GM12878 (cell line): ENCODE results near the gene NRG3. TPM values are rescaled to one million over a fixed set of nuclear protein-coding genes. Genes with fewer than 3 reads are reported as not detected.

Source experiments
- CHD2 ChIP-seq: IDR thresholded peaks from 2 replicates; pipeline ENCODE4 v1.6.1; 2011; ENCODE audit warnings: low read depth, low read length, improper control_type of control experiment, borderline replicate concordance
- HDAC2 ChIP-seq: fragments of 200-600 bp; sonication (generic); IDR thresholded peaks from 2 replicates; pipeline ENCODE4 v1.6.1; 2017
- KLF5 ChIP-seq: fragments of 450-650 bp; IDR thresholded peaks from 2 replicates; pipeline ENCODE4 v1.6.1; 2014; ENCODE audit warnings: mild to moderate bottlenecking; ENCODE audit not compliant: partially characterized antibody
- NFYB ChIP-seq: IDR thresholded peaks from 2 replicates; pipeline ENCODE4 v1.6.1; 2011; ENCODE audit warnings: low read depth, mild to moderate bottlenecking, low read length, improper control_type of control experiment, moderate library complexity; ENCODE audit not compliant: insufficient read depth
- PAX5 ChIP-seq: IDR thresholded peaks from 2 replicates; pipeline ENCODE4 v1.6.1; 2011; ENCODE audit warnings: low read depth, low read length, borderline replicate concordance
- STAT1 ChIP-seq: fragments of 450-650 bp; conservative IDR thresholded peaks from 2 replicates; pipeline ENCODE4 v1.6.1; 2014; ENCODE audit warnings: antibody characterized with exemption, mild to moderate bottlenecking
- ZZZ3 ChIP-seq: IDR thresholded peaks from 2 replicates; pipeline ENCODE4 v1.6.1; 2011; ENCODE audit warnings: low read depth; ENCODE audit not compliant: control insufficient read depth, insufficient read length
- polyA plus RNA-seq, 11 experiments: library from polyadenylated mRNA; depleted of rRNA in 4 of 11; unstranded in 6 of 11; stranded (reverse) in 5 of 11; fragments of >200 nt; fragmentation: Nextera tagmentation in 4 of 11; fragmentation: Illumina TruSeq in 1 of 11; extraction: Ambion mirVana in 4 of 11; extraction: Trizol in 1 of 11; gene quantifications; 1 replicate in 1 of 11; 2 replicates in 10 of 11; pipeline versions ENCODE4 v1.2.1 to v1.2.3, GENCODE V29; 2011 to 2016; ENCODE audit warnings: inconsistent platforms in 2 of 11, missing spikeins in 2 of 11, low read depth in 1 of 11
- total RNA-seq, 4 experiments: library from RNA; depleted of rRNA in 3 of 4; stranded (reverse); fragments of >200 nt in 3 of 4; fragmentation: Illumina TruSeq in 1 of 4; extraction: Trizol in 1 of 4; gene quantifications; 2 replicates each; pipeline versions ENCODE4 v1.2.1 to v1.2.3, GENCODE V29; 2013 to 2021
- TF ChIP-seq, protein P1 (sequence below): fragments of 450-650 bp; formaldehyde crosslinking; IDR thresholded peaks from 2 replicates; pipeline ENCODE4 v1.4.0; 2022; ENCODE audit warnings: mild to moderate bottlenecking, moderate library complexity
- TF ChIP-seq, protein P2 (sequence below): fragments of 450-650 bp; IDR thresholded peaks from 2 replicates; pipeline ENCODE4 v1.6.1; 2017; ENCODE audit warnings: mild to moderate bottlenecking, low read depth, inconsistent platforms; ENCODE audit not compliant: poor library complexity, severe bottlenecking

The NRG3 gene
- total and polyA plus RNA-seq, 10 of the 15 experiments (the other 5 are each of a cell fraction or from before 2014, with no cell fraction given), result 0.03 to 0.41 (median 0.17) TPM; not detected in 3

DNA sequence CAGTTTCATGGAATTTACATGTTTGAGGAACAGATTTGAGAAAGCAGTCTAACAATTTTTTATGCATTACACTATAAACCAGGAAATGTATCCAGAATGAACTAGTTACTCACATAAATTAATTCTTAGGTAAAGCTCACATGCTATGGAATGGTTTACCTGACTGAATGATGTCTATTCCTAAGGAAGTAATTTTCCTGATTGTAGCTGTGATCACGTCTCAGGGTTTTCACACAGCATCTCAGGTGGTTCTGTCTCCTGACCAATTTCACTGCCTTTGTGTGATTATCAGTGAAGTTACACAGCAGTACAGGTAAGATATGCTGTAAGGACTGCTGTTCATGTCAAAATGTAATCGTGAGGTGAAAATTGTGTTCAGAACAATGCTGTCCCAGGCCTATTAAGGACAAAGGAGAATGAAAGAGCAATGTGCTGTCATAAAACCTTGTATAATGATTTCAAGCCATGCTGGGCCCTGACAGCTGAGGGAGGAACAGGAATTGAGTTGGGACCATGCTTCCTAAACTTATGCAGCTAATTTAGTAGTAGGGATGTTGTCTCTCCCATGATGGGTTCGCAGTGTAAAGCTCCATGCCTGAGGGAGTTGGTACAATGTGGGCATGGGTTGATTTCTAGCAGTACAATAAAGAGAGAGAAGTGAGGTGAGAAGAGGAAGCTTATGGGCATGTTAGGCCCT, 631.8 kb downstream of the NRG3 start (continued):
- TF ChIP-seq, protein P1, sequence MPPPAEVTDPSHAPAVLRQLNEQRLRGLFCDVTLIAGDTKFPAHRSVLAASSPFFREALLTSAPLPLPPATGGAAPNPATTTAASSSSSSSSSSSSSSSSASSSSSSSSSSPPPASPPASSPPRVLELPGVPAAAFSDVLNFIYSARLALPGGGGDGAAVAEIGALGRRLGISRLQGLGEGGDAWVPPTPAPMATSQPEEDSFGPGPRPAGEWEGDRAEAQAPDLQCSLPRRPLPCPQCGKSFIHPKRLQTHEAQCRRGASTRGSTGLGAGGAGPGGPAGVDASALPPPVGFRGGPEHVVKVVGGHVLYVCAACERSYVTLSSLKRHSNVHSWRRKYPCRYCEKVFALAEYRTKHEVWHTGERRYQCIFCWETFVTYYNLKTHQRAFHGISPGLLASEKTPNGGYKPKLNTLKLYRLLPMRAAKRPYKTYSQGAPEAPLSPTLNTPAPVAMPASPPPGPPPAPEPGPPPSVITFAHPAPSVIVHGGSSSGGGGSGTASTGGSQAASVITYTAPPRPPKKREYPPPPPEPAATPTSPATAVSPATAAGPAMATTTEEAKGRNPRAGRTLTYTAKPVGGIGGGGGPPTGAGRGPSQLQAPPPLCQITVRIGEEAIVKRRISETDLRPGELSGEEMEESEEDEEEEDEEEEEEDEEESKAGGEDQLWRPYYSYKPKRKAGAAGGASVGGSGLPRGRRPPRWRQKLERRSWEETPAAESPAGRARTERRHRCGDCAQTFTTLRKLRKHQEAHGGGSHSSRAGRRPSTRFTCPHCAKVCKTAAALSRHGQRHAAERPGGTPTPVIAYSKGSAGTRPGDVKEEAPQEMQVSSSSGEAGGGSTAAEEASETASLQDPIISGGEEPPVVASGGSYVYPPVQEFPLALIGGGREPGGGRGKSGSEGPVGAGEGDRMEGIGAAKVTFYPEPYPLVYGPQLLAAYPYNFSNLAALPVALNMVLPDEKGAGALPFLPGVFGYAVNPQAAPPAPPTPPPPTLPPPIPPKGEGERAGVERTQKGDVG (CRISPR knock-in tag), result no peak
- TF ChIP-seq KLF5 (no peak), CHD2 (no peak), NFYB (no peak), STAT1 (no peak), ZZZ3 (no peak), HDAC2 (no peak), PAX5 (no peak)
- TF ChIP-seq, protein P2, sequence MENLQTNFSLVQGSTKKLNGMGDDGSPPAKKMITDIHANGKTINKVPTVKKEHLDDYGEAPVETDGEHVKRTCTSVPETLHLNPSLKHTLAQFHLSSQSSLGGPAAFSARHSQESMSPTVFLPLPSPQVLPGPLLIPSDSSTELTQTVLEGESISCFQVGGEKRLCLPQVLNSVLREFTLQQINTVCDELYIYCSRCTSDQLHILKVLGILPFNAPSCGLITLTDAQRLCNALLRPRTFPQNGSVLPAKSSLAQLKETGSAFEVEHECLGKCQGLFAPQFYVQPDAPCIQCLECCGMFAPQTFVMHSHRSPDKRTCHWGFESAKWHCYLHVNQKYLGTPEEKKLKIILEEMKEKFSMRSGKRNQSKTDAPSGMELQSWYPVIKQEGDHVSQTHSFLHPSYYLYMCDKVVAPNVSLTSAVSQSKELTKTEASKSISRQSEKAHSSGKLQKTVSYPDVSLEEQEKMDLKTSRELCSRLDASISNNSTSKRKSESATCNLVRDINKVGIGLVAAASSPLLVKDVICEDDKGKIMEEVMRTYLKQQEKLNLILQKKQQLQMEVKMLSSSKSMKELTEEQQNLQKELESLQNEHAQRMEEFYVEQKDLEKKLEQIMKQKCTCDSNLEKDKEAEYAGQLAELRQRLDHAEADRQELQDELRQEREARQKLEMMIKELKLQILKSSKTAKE, result no peak
